Measurements from ENCODE around the gene BID.

DNA sequence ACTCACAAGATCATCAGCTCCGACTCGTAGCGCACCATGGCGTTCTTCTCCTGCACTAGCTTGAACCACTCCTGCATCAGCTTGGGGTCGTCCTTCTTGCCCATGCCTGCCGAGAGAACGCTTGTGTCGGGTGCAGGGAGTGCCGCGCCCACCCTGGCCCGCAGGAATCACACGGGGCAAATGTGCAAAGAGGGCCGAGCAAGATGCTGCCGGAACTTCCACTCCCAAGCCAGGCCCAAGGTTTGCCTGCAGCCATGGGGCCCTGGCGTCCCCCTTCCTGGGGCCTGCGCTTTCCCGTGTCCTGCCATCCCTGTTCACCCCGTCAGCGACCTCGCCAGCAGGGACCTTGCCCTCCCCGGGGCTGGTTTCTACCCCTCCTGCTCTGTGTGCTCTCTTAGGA is 16.9 kb upstream of the BID start:
- TF ChIP-seq PPARA (CRISPR knock-in tag; IDR thresholded peaks at IDR 0.05; ENCODE audit: borderline replicate concordance) (no peak), CSDC2 (CRISPR knock-in tag; IDR thresholded peaks at IDR 0.05) (no peak), RARB (CRISPR knock-in tag; IDR thresholded peaks at IDR 0.05) (no peak), ZNF8 (CRISPR knock-in tag; IDR thresholded peaks at IDR 0.05) (no peak), ZC3H10 (CRISPR knock-in tag; IDR thresholded peaks at IDR 0.05) (no peak), ESRRG (CRISPR knock-in tag; IDR thresholded peaks at IDR 0.05) (no peak)
- TF ChIP-seq, protein P1, sequence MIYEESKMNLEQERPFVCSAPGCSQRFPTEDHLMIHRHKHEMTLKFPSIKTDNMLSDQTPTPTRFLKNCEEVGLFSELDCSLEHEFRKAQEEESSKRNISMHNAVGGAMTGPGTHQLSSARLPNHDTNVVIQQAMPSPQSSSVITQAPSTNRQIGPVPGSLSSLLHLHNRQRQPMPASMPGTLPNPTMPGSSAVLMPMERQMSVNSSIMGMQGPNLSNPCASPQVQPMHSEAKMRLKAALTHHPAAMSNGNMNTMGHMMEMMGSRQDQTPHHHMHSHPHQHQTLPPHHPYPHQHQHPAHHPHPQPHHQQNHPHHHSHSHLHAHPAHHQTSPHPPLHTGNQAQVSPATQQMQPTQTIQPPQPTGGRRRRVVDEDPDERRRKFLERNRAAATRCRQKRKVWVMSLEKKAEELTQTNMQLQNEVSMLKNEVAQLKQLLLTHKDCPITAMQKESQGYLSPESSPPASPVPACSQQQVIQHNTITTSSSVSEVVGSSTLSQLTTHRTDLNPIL (CRISPR knock-in tag; IDR thresholded peaks at IDR 0.05; ENCODE audit: low read depth): no peak

Measured in SK-N-SH treated with all-trans-retinoic acid at 6 μM for 48 hours (cell line).